Hepatocyte (in vitro differentiated cells): Measurements from ENCODE around the gene OR10G2. TPM values are rescaled to one million over a fixed set of nuclear protein-coding genes. Genes with fewer than 3 reads are reported as not detected.

Source experiments
- DNase-seq: peaks from one replicate; pipeline ENCODE4 v3.0.0-alpha.2; 2016; ENCODE audit warnings: low spot score
- H2AFZ ChIP-seq: fragments of 200-600 bp; sonication (generic); 2 replicates; pipeline ENCODE4 v1.6.0; 2016; ENCODE audit warnings: antibody characterized with exemption, mild to moderate bottlenecking
- H3K27ac ChIP-seq: fragments of 200-600 bp; sonication (generic); 2 replicates; pipeline ENCODE4 v1.5.1; 2016; ENCODE audit warnings: mild to moderate bottlenecking
- H3K27me3 ChIP-seq: fragments of 200-600 bp; sonication (generic); 2 replicates; pipeline ENCODE4 v1.6.1; 2016
- H3K36me3 ChIP-seq: fragments of 200-600 bp; sonication (generic); replicated peaks from 2 replicates; pipeline ENCODE4 v1.5.1; 2016; ENCODE audit warnings: low read depth; ENCODE audit not compliant: insufficient read depth
- H3K4me1 ChIP-seq: fragments of 200-600 bp; sonication (generic); 2 replicates; pipeline ENCODE4 v1.5.1; 2016; ENCODE audit warnings: mild to moderate bottlenecking, moderate library complexity; ENCODE audit not compliant: insufficient read depth
- H3K4me2 ChIP-seq: fragments of 200-600 bp; sonication (generic); 2 replicates; pipeline ENCODE4 v1.6.0; 2016
- H3K4me3 ChIP-seq: fragments of 200-600 bp; sonication (generic); 2 replicates; pipeline ENCODE4 v1.5.1; 2016; ENCODE audit warnings: mild to moderate bottlenecking
- H3K79me2 ChIP-seq: fragments of 200-600 bp; sonication (generic); 2 replicates; pipeline ENCODE4 v1.6.0; 2017; ENCODE audit warnings: mild to moderate bottlenecking
- H3K9me2 ChIP-seq: fragments of 200-600 bp; sonication (generic); replicated peaks from 2 replicates; pipeline ENCODE4 v1.6.0; 2017; ENCODE audit warnings: mild to moderate bottlenecking; ENCODE audit not compliant: insufficient read depth
- H3K9me3 ChIP-seq: fragments of 200-600 bp; sonication (generic); 2 replicates; pipeline ENCODE4 v1.5.1; 2016; ENCODE audit warnings: low read depth, mild to moderate bottlenecking
- H4K20me1 ChIP-seq: fragments of 200-600 bp; sonication (generic); 2 replicates; pipeline ENCODE4 v1.6.0; 2016; ENCODE audit warnings: mild to moderate bottlenecking; ENCODE audit not compliant: insufficient read depth, poor library complexity, severe bottlenecking
- CTCF ChIP-seq: fragments of 200-600 bp; sonication (generic); IDR thresholded peaks from 2 replicates; pipeline ENCODE4 v1.5.1; 2016; ENCODE audit warnings: antibody characterized with exemption, mild to moderate bottlenecking; ENCODE audit not compliant: poor library complexity
- EZH2 ChIP-seq: fragments of 200-600 bp; sonication (generic); IDR thresholded peaks from 2 replicates; pipeline ENCODE4 v1.6.1; 2016; ENCODE audit warnings: antibody characterized with exemption, mild to moderate bottlenecking, borderline replicate concordance
- EZH2phosphoT487 ChIP-seq: fragments of 200-600 bp; sonication (generic); IDR thresholded peaks from one replicate; pipeline ENCODE4 v1.6.1; 2018; ENCODE audit warnings: antibody characterized with exemption, mild to moderate bottlenecking, low read depth, moderate library complexity; ENCODE audit not compliant: unreplicated experiment, severe bottlenecking
- WGBS: methylation state at CpG from one replicate; pipeline ENCODE4 v1.1.6; 2016; ENCODE audit warnings: low lambda C conversion rate; ENCODE audit errors: missing lambda C conversion rate; 5-methylcytosine and 5-hydroxymethylcytosine counted together
- polyA plus RNA-seq: library from polyadenylated mRNA; unstranded; fragments of >200 nt; fragmentation: Nextera tagmentation; extraction: Ambion mirVana; gene quantifications from 2 replicates; pipeline ENCODE4 v1.2.1, GENCODE V29; 2016
- total RNA-seq: library from RNA; depleted of rRNA; stranded (reverse); fragments of >200 nt; gene quantifications from 2 replicates; pipeline ENCODE4 v1.2.3, GENCODE V29; 2014

Gene OR10G2
- total and polyA plus RNA-seq, 2 experiments from 2014 or later: not detected

- H3K4me2 ChIP-seq: no peak overlapping the region
- no peaks in the 10 kb centered on the region for H3K9me3 ChIP-seq
- no peak overlapping the region for H2AFZ ChIP-seq
- H3K4me3 ChIP-seq: no peak overlapping the region
- no peak overlapping the region for H3K27ac ChIP-seq
- no peaks in the 10 kb centered on the region for H3K9me2 ChIP-seq
- H4K20me1 ChIP-seq: no peaks in the 10 kb centered on the region
- H3K79me2 ChIP-seq: no peaks in the 10 kb centered on the region
- no peaks in the 10 kb centered on the region for H3K36me3 ChIP-seq
- TF ChIP-seq CTCF (no peak), EZH2 (no peak), EZH2phosphoT487 (no peak)
- no peaks in the 10 kb centered on the region for H3K27me3 ChIP-seq
- WGBS: 100% methylated on average over 1 of the region's 1 CpG
- H3K4me1 ChIP-seq: no peaks in the 10 kb centered on the region
- no peak for DNase-seq
These were observed 22.2 kb upstream of the OR10G2 start for GRCh38 chr14:21656980-21657379.

GRCh38 chr14:21654215-21654614 is 19.5 kb upstream of the OR10G2 start:
- Histone ChIP-seq H4K20me1 (no peaks in the 10 kb centered on the region), H3K4me3 (no peak overlapping the region), H2AFZ (no peak overlapping the region), H3K9me3 (no peaks in the 10 kb centered on the region), H3K9me2 (no peaks in the 10 kb centered on the region), H3K27me3 (no peaks in the 10 kb centered on the region), H3K4me2 (no peak overlapping the region), H3K27ac (no peak overlapping the region), H3K36me3 (no peaks in the 10 kb centered on the region), H3K79me2 (no peaks in the 10 kb centered on the region), H3K4me1 (no peaks in the 10 kb centered on the region)
- TF ChIP-seq EZH2phosphoT487 (no peak), CTCF (no peak), EZH2 (no peak)
- no peak for DNase-seq
- WGBS: 92% methylated on average over 5 of the region's 5 CpGs

- H3K4me3 ChIP-seq: no peak within 1 kb of the TSS
- no peak within 1 kb of the TSS for H3K27ac ChIP-seq
- no peaks in the 10 kb centered on the region for H3K9me3 ChIP-seq
- H4K20me1 ChIP-seq: no peaks in the 10 kb centered on the region
- no peaks in the 10 kb centered on the region for H3K4me1 ChIP-seq
- TF ChIP-seq CTCF: no peak
- no peak for TF ChIP-seq EZH2phosphoT487
- TF ChIP-seq EZH2: no peak
- no peak within 1 kb of the TSS for H3K4me2 ChIP-seq
- H3K36me3 ChIP-seq: no peaks in the 10 kb centered on the region
- no peaks in the 10 kb centered on the region for H3K27me3 ChIP-seq
- no peak within 1 kb of the TSS for H2AFZ ChIP-seq
- DNase-seq: no peak
- no peaks in the 10 kb centered on the region for H3K79me2 ChIP-seq
- no peaks in the 10 kb centered on the region for H3K9me2 ChIP-seq
- WGBS: 88% methylated on average over 2 of the region's 2 CpGs
These were observed 18.7 kb upstream of the OR10G2 start, which contains the start of gene OR4E2 for GRCh38 chr14:21653331-21653885. Gene OR4E2, plus strand, starts transcription at chr14:21653835. Its CDS starts 11,248 bp downstream, at chr14:21665083.
